ENCODE data around the gene LHX4.

LHX4 gene

DNA sequence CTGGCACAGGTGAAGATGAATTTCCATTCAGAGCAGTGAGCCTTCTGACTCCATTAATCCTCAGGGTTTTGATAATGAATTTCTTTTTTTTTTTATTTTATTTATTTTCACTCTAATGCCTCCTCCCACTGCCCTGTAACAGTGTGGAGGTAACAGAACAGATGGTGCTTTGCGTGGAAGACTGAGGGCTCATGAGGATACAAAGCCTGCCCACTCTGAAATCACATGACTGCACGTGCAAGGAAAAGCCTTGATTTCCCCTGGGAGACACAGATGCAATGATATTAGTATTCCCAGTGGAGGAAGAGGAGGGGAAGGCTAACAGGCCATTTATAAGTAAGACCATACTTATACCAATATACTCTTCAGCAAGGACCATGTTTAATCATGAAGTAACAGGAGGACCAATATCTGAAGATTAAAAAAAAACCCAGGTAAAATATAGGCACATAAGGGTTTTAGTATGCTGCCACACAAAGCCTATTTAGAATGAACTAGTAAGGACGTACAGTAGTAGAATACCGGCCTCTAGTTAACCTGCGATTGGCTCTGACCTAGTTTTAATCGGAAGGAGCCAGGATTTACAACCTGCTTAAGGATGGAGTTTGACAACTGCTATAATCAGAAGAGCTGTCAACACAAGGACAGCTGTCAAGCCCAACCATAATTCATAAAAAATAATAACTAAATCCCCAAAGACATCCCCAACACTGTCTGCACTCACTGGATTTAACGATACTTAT lies 69.6 kb downstream of the LHX4 start:
- no peak for DNase-seq (ENCODE audit: low spot score)

DNA sequence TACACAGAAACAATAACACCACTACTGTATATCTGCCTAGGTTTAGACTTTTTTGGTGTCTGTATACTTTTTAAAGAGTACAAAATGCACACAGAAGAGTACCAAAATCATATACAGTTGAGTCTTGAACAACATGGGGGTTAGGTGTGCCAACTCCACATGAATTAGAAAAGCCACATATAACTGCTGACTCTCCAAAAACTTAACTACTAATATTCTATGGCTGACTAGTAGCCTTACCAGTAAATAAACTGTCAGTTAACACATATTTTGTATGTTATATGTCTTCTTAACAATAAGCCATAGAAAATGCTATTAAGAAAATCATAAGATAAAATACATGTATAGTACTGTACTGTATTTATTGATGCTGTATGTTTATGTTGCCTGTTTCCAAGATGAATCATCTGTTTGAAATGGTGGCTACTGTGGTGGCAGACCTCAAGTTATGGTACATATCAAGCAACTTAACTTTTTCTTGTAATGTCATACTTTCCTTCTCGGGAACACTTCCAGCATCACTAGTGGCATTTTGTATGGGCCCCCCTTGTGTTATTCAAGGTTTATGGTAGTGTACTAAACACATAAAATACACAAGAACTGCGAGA lies 71.2 kb downstream of the LHX4 start:
- DNase-seq (ENCODE audit: low spot score) = no peak

DNA sequence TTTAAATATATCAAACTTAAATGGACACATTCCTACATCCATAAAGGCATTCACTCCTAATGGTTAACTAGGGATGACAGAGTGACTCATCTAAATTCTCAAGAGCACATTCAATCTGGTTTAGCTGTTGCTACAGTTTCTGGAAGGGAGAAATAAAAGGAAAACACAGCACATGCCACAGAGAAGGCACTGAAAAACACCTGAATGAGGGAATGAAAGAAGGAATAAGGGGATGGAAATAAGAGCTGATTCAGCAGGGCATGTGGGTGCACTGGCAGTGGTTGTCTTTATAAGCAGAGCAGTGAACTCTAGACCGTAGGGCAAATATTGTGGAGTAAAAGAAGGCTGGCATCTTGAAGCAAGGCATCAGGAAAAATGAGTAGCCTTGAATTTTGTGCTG lies 79.3 kb downstream of the LHX4 start:
- DNase-seq (ENCODE audit: low spot score) = peak; percentile 5

DNA sequence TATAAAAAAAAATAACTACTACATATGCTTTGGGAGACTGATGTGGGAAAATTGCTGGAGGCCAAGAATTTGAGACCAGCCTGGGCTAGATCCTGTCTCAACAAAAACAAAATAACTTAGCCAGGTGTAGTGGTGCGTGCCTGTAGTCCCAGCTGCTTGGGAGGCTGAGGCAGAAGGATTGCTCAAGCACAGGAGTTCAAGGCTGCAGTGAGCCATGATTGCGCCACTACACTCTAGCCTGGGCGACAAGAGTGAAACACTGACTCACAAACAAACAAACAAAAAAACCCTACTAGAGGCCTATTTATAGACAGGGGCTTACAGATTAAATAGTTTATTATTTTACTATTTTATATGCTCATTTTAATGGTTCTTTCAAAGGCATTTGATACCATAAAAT lies 80.0 kb downstream of the LHX4 start:
- no peak for DNase-seq (ENCODE audit: low spot score)

DNA sequence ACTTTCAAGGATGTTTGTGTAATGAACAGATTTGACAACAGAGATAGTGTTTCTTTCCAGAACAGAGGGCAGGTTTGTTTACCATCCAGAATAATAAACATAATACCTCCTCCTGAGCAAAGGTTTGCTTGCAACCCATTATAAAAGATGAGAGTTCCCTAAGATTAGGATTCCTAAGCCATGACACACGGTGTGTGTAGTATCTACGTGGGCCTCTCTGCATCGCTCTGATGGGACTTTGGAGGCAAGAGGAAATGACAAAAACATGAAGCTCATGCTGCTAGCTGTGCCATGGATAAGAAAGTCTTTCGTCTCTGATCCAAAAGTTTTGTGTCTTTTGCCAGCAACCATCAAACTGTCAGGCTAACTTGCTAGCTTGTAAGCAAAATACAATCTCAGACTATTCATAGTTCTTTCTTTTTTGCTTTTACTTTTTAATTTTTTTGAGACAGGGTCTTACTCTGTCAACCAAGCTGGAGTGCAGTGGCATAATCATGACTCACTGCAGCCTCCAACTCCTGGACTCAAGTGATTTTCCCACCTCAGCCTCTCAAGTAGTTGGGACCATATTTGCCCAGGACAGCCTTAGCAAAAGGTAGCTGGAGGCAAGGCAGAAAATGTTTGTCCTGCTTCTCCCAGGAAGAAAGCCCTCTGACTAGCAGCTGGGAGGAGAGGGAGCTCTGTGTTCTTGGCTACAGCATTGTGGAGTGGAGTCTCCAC lies 81.1 kb downstream of the LHX4 start:
- DNase-seq (ENCODE audit: low spot score) = no peak

DNA sequence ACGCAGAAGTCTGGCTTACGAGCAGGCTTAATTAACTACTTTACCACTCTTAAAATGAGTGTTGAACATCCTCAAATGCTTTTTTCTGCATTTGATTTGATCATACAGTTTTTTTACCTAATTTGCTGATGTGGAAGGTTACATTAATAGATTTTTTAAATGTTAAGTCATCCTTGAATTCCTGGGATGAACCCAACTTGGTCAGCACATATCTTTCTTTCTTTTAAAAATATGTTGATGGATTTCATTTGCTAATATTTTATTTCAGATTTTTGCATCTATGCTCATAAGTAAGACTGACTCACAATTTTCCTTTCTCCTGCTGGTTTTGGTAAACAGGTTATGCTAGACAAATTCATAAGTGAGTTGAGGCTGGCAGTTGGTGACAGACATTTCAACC lies 82.9 kb downstream of the LHX4 start:
- DNase-seq (ENCODE audit: low spot score) = no peak

DNA sequence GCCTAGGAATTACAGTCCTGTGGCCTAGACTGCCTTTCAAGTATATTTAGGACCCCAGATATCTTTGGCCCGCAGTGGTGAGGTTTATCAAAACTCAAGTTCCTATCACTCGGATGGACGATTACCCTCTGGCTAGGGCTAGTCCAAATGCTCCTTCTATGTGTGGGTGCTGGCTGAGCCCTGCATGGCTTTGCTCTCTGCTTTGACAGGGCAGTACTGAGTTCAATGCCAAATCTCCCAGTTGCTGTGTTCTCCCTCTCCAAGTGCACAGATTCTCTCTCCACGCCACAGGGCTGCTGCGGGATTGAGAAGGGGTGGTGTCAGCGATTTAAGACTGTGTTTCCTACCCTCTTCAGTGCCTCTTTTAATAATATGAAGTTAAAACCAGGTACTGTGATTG lies 97.0 kb downstream of the LHX4 start:
- DNase-seq (ENCODE audit: low spot score) = no peak
